Activated CD4-positive, alpha-beta T cell treated with anti-CD3 and anti-CD28 coated beads, Interleukin-2, amount 50 U/mL, for 48 hours (primary cell): ENCODE results near the gene CACNG4.
A peak's percentile ranks its signal among the peaks of the same experiment; 100 is the strongest.

Experiments
- DNase-seq, 2 experiments: peaks; one replicate each; pipeline ENCODE4 v3.0.0-alpha.2; 2020

CACNG4 gene

DNA sequence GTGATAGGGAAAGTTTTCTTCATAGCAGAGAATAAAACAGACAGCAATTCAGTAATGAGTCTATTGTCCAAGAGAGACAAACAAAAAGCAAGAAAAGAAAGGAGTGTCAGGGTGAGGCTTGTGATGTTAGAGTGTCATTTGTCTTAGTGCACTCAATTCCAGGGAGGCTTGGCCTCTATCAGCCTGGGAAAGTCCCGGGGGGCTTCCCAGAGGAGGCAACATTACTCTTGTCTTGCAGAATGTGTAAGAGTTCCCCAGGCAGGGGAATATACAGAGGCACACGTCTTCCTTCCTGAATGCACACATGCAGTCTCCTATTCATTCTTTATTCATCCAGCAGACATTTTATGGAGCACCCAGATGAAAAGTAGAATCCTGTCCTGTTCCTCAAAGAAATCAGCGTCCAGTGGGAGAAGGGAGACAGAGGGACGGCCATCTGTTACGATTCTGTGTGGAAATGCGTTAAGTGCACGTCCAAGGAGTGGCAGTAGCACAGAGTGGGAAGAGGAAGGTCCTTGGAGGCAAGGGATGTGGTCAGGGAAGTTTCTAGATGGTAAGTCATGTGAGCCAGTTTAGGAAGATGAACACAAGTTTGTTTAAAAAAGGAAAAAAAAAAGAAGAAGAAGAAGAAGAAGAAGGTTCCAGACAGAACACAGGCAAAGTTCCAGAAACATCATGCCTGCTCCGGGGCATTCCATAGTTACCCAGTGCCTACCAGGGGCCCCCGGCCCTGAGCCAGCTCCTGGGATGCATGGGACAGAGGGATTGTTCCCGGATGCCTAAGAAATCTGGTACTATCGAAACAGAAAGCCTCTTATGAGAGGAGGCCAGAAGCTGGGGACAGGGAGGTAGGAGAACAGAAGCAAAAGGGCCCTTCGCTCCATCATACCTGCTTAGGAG lies 21.1 kb downstream of the CACNG4 start:
- peak in 1 of 2 experiments; percentile 19 for DNase-seq

DNA sequence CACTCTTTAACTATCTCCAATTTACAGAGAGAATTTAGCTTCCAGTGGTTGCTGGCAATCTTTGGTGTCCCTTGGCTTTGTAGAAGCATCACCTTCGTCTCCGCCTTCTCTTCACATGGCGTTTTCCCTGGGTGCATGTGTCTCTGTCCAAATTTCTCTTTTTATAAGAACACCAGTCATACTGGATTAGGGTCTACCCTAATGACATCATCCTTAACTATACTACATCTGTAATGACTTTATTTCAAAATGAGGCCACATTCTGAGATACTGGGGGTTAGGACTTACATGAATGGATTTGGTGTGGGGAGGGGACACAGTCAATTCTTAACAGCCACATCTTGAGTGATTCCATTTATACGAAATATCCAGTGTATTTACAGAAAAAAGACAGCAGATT lies 22.2 kb downstream of the CACNG4 start:
- no peak for DNase-seq

DNA sequence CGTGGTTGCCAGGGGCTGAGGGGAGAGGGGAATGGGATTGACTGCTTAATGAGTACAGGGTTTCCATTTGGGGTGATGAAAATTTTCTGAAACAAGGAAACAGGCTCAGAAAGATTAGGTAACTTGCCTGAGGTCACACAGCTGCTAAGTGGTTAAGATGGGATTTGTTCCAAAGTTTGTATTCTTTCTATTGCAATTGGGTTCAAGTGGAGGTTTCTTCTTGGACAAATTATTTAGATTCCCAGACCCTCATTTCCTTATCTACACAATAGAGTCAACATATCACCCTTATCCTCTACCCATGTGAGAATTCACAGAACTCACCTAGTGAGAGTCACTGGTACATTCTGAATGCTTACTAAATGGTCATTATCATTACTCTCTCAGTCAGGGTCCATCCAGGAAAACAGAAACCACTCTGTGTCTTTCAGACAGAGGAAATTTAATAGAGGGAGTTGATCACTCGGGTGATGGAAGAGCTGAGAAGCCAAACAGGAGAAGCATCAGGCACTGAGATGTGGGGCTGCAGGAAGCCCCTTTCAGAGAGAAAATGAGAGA lies 22.6 kb downstream of the CACNG4 start:
- DNase-seq, result no peak

DNA sequence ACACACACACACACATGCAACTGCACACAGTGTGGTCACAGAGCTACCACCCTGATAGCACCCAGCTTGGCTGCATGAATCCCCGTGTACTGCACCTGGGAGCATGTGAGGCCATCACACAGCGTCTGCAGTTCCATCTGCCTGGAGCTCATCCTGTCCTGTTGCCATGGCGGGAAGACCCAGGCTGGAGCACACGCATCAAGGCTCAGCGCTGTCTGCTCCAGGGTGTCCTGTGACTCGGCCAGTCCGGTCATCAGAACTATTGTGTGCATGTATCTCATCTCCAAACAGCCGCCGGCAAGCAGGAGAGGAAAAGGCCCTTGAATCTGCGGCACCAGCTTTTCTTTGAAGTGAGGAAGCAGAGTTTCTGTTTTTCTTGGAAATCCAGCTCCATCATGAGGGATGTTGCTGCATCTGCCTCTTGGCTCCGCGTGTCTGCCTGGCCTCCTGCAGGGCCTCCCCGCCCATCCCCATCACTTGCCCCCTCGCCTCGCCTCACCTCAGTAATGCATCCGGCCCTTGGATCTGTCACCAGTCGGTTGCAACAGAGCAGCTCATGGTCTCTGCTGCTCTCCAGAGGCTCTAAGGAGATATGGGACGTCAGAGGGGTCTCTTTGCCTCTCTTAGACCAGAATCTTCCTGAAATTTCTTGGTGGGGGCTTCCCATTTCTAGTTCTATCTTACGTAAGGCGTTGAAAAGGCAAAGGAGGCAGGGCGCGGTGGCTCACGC lies 23.7 kb downstream of the CACNG4 start:
- DNase-seq, result no peak

DNA sequence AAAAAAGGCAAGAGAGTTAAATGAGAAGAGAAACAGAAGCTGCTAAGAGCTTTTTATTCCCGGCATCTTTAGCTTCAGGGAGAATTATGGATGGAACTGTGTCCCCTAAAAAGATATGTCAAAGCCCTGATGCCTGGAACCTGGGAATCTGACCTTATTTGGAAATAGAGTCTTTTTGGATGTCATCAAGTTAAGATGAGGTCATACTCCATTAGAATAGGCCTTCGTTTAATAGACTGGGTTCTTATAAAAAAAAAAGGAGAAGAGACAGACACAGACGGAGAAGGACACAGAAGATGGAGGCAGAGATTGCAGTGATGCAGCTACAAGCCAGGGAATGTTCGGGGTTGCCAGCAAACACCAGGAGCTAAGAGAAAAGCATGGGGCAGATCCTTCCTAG lies 24.6 kb downstream of the CACNG4 start:
- no peak for DNase-seq

DNA sequence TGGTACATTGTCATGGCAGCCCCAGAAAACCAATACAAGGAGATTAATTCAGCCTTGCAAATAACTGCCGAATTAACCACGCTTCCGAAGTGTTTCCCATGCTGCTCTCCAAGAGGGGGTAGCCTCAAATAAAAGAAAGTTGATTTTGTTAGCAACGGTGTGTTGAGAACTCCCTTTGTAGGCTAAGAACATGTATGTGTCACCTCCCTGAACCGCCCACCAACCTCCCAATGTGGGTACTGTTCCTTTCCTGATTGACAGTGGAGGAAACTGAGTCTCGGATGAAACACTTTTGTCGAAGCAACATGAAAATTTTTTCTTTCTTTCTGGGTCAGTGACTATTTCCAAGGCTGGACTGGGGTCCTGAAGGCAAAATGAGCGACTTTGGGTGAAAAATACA lies 25.1 kb downstream of the CACNG4 start:
- no peak for DNase-seq

DNA sequence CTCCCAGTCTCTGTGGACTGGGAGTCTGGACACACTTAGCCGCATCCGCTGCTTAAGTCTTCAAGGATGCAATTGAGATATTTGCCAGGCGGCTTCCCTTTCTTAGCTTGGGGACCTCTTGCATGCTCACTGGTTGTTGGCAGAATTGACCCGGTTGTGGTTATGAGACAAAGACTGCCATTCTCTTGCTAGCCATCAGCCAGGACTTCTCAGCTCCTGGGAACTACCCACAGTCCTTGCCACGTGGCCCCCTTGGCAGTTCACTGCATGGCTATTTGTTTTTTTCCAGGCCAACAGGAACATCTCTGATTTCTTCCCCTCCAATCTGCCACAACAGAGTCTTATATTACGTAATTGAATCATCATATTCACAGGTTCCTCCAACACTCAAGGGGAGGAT lies 25.5 kb downstream of the CACNG4 start:
- no peak for DNase-seq

DNA sequence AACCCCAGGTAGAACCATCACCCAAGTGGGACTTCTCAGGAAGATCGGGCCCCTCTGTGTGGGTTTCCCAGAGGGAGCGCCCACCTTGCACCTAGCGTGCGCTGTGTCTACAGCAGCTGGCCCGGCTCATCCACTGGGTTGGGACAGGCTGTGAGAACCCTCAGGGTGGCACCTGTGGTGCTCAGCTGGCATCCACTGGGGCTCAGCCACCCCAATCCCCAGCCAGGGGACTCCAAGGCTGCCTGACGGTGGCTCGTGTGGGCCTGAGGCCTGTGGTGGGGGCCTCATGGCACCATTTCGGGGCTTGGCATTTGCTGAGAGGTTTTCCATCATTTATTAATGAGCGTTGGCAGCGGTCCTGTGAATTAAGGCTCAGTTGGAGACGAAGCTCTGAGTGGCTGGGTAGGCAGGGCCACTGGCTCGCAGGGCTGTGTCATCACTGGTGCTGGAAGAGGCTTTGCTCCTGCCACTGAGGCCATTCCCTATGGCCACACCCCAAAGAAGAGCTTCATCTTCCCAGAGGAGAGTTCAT lies 28.5 kb downstream of the CACNG4 start:
- DNase-seq, result no peak

DNA sequence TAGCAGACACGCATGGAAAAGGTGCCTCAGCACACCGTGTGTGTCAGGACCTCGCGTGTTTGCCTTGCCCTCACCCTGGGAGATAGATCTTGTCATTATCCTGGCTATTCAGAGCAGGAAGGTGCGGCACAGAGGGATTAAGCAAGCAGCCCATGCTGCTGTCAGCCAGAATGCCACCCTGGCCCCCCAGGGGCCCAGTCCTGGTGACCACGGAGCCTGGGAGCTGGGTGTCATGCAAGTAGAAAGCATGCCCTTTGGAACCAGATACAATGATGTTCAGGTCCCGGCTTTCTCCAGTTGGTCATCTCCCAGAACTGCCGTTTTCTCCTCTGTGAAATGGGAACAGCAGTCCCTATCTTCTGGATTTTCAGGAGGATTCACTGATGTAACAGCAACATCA lies 29.9 kb downstream of the CACNG4 start:
- no peak for DNase-seq

DNA sequence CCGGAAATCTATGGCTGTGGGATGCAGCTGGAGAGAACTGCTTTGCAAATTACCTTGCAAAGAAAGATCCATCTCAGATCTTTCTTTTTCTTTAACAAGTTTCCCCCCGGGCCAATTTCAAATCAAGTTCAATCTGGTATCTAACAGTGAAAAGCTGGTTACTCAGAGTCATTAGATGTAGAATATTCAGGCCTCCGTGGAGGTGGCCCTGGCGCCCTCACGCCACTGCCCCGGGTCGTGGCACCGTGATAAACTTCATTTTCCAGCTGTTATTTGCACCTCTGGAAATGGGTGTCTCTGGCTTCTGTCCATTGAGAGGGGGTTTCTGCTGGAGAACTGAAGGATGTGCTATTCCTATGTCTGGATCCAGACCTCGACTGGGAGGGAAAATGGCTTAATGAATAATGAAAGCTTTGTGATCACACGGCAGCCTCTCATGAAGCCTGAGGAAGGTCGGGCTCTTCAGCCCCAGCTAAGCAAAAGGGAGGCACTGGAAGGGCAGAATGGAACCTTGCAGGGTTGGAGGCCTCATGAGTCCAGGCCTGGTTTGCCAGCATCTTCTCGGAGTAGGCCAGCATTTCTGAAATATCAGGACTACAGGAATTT lies 30.5 kb downstream of the CACNG4 start:
- DNase-seq, result no peak

DNA sequence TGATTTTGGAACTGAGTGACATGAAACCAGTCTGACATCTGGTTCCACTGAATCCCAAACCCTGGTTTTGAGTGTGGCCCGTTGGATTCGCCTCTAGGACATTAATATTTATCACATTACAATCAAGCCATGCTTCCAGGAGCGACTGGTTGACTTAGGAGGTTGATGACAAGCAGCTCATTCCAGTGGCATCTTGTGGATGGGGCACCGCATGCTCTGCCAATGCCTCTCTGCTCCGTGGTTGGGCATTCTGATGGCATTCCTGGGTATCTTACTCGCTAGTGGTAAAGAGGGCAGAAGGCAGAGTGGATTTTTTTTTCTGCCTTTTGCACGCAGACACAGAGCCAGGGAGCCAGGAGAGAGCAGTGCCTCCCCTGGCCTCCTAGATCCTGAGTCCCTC lies 31.4 kb downstream of the CACNG4 start:
- DNase-seq, result no peak

DNA sequence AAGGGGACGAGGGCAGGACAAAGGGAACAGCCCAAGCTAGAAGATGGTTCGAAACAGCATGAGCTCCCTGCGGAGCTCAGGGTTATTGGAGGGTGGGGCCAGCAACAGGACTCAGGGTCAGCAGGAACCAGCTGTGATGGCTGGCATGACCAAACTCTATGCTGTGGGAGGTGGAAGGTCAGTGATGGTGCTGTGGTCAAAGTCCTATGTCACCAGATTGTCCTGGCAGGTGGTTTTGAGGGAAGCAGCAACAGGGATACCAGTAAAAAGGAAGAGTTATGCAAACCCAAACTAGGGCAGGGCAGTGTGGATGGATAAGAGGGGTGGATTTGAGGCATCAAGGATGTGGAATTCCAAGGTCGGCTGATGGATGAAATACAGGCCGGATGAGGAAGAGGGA lies 32.4 kb downstream of the CACNG4 start:
- DNase-seq, result no peak

DNA sequence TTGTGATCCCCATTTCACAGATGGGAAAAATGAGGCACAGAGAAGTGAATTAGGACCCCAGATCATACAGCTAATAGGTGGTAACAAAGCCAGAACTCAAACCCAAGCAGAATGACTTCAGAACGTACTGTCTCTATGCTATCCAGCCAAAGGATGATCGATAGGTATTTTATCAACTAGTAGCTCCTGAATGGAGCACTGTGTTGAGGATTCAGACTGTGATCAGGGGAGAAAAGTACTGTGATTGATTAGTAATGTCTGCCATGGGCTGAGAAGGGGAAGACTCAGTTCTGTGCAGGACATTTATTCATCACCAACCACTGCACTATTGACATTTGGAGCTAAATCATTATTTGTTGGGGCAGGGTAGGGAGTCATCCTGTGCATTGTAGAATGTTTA lies 38.7 kb downstream of the CACNG4 start:
- DNase-seq, result no peak

DNA sequence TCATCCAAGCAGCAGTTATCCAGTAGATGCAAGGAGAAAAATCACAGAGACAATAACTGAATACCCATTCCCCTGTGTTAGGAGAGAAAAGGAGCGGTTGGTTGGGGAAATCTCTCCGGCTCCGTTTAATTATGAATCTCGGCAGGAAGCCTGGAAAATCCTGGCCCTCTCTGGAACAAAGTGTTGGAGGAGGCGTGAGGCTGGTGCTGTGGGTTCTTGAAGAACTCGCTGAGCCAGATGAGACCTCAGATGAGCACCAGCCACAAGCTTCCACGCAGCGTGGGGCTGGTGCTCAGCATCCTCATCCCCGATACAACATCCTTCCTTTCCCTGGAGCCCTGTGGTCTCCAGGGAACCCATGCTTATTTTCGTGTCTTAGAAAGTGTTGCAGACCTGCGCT lies 39.7 kb downstream of the CACNG4 start:
- no peak for DNase-seq

DNA sequence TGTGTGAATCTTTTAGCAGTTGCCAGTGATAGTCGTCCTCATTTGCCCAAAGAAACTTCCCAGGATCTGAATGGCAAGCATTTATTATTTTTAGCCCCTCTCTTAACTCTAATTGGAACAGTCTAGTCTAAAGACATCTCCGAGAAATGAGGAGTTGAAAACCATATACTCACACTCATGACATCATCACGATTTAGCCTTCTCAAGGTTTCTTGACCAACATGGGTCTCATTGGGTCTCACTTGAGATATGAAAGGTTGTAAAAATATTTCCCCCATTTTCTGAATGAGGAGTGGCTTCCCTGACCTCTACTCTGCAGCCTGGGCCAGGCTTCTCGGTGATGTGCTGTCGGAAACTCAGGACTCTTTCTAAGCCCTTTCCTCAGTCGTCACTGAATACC lies 42.8 kb downstream of the CACNG4 start:
- DNase-seq, result no peak

DNA sequence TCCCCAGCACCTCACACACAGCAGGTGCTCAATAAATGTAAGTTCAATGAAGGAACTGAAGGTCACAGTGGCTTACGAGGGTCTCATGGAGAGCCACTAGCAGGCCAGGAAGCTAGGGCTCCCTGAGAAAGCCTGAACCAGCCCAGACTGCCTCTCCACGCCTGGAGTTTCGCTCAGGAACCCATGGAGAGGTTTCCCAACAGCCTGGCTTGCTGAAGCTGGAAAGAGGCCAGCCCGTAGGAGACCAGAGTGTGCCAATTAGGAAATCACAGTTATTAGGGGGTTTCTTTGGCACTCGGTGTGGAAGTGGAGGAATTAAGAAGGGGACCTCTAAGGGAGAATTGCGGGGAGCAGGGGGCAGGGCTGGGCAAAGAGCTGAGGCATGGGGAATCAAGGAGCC lies 43.6 kb downstream of the CACNG4 start:
- no peak for DNase-seq

DNA sequence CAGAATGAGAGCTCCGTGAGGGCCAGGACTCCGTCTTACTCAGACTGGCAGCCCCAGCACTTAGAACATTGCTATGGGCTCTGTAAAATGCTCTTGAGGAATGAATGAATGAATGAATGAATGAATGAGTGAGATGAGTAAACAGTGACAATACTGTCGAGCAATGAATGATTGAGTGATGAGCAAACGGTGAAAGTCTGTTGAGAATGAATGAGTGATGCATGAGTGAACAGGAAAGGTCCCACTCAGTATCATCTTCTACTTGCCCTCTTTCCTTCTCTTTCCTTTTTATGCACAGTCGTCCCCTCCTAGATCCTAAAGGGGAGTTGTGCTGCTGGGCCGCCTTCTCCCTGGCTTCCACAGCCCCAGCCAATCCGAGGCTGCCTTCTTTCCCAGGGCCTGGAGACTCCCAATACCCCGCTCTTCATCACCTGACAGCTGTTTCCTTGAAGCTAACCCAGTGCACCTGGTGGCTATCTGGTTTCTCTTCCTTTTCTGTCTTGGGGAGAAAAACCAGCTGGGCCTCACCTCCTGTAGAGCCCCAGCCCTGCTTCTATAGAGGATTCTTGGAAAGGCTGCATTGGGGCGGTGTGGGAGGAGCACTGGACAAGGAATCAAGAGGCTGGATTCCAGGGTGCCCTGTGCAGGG lies 47.1 kb downstream of the CACNG4 start:
- no peak for DNase-seq

DNA sequence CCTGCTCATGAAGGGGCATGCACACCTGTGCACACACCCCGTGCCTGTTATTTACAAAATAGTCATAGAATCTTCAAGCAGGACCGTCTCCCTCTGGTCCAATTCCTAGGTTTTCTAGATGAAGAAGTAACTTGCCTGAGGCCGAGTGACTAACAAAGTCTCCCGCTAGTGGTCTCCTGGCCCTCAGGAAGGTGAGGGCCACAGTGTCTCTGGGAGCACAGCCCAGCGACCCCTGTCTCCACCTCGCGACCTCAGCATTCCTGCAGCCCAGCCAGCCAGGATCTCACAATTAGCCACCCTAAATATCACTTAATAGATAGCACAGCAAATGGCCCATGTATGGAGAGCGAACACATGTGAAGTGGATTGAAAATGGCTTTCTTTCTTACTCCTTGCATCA lies 49.4 kb downstream of the CACNG4 start:
- DNase-seq, result no peak

DNA sequence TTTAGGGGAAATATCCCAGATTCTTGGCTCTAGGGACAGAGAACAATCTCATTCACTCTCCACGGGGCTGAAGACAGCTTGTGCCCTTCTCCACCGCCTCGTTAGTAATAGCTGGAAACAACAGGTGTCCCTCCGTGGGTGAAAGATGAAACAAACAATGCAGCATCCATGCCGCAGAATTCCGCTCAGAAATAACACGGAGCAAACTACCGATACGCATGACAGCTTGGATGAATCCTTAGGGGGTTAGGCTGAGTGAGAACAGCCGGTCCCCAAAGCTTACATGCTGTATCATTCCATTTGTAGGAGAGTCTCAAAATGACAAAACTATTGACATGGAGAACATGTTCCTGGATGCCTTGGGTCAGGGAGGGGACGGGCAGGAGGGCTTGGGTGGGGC lies 50.5 kb downstream of the CACNG4 start:
- no peak for DNase-seq

DNA sequence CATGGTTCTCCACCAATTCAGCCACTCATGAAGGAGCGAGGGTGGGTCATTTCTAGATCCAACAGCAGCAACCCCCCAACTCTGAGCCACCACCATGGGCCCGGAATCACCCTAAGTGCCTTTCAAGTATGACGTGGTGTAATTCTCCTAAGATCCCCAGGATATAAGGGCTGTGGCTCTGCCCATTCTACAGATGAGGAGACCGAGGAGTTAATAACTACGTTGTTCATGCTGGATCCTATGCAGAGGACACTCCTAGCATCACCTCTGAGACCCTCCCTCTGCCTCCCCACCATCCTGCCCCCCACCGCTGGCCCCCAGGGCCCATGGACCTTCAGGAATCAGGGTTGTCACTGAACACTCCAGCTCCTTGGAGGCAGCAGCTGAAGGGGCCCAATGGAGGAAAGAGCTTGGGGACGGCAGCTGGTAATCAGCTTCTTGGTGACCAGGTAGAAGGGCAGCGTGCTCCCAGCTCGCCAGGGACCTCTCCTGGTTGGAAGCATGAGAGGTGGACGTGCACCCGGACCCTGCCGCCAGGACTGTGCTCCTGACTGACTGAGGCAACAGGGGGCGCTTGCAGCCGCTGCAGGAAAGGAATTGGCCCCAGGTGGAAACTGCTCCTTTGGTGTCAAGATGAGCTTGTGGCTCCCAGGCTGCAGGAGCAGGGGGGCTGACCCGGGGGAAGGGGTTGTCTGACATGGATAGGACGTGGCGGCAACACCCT lies 51.7 kb downstream of the CACNG4 start:
- DNase-seq, result no peak

DNA sequence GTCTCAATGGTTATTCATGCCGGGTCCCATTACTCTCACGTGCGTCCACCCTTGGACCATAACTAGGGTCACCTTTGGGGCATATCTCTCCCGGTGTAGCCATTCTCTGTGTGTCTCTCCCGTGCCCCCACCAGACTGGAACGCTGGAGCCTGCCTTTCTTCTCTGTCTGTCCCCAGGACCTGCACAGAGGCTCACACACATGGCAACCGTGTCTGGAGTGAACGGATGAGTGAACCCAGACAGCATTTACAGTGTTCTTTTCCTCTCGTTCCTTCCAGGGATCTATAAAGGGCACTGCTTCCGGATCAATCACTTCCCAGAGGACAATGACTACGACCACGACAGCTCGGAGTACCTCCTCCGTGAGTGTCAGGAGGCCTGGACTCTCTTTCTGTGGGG lies 53.4 kb downstream of the CACNG4 start:
- no peak for DNase-seq
